CD4-positive, alpha-beta T cell treated with Interferon alpha-2 for 1 hour (primary cell): Measurements from ENCODE around the gene CERT1.
"Not testable (repeated sequence)": the region's sequence is repeated elsewhere in the genome, so short reads cannot be mapped to it uniquely, and the experiment has no call there.

Experiments
- DNase-seq, 2 donors: peaks; one replicate each; pipeline ENCODE4 v3.0.0-alpha.2; 2020 to 2022

CERT1 gene

DNA sequence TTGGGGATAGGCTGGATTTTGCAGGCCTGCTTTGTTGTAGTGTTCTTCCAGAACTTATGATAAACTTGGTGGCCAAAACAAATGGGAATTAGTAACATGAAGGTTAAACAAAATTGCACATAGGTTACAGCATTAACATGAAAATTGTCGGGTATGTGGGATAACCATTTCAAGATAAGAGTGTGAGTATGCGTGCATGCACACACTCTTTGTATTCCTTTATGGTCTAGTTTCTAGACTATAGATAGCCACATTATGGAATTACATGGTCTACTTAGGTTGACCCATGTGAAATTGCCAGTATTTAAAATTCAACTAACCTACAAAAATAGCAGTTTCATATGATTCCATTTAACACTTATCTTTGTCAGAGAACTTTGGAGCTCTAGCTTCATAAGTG, 173.0 kb downstream of the CERT1 start:
- no peak for DNase-seq

DNA sequence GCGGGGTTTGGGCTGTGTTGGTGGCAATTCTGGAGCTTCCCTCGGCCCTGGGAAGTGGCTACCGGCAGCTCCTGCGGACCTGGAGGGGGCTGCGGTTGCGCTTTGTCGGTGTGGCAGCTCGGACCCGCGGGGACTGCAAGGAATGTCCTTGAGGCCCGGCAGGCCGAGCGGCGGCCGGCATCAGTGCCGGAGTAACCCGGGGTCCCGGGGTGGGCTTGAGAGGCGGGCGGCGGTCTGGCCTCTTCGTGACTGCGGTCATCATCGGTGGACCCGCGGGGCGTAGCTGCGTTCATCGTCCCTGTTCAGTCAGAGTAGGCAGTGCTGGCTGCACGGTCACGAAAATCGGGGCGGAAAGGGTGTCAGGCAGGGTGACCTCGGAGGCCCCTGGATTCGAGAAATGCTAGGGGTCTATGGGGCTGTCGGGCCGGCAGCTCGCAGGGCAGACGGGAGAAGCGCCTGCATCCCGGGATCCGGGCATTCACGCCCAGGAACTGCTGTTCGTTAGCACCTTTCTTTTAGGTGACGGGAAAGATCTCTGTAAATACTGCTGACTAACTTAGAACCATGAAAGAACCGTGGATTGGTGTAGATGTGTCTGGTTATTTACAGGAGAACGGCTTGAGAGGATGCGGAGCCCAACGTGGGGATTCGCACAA, 173.9 kb downstream of the CERT1 start:
- peak in 1 of 2 donors; percentile 29 for DNase-seq

DNA sequence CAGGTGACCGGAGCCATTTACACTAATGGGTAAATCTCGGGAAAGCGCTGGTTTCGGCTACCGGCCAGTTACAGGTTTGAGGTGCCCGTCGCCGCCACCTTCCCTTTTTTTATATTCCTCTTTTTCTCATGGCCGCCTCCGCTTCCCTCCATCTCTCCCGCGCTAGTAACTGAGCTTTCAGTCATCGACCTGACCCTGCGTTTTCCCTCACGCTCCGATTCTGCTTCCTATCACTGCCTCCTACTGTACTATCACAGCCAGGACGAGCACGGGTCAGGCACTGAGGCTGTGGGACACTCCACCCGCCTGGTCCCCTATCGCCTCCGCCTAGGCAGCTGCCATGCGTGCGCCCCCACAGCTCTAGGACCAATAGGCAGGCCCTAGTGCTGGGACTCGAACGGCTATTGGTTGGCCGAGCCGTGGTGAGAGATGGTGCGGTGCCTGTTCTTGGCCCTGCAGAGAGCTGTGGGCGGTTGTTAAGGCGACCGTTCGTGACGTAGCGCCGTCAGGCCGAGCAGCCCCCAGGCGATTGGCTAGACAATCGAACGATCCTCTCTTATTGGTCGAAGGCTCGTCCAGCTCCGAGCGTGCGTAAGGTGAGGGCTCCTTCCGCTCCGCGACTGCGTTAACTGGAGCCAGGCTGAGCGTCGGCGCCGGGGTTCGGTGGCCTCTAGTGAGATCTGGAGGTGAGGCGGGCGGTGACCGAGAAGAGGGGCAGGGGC, 174.7 kb downstream of the CERT1 start, which contains the start of gene HMGCR:
Gene HMGCR, plus strand, starts transcription at position 606 of the 722 bp plus-strand sequence. CDS start 5,386 bp downstream, outside the sequence.
- DNase-seq: peak; percentile 98

DNA sequence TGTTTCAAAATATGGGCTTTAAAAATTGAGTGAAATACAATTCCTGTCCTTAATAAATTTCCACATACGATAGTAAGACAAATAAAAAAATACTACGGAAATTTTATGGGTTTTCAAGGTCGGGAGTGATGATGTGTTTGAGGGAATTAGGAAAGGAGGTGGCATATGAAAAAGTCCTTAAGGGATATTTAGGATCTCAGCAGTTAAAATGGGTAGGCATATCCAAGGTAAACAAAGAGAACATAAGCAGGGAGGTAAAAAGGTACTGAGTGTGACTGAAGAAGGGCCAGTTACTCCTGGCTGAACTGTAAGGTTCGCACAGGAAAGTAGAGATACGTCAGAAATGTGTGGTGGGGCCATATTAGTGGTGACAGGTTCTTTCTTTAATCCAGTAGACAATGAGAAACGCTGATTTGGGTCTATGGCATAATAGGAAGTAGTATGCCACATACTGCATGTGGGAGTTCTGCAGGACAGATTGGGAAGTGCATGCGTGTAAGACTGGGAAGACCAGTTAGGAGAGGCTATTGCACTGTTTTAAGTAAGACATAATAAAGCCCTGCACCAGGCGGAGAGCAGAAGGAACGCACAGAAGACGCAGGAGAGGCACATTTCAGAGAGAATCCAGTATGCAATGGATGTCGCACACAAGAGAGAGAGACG, 175.3 kb downstream of the CERT1 start:
- peak in 1 of 2 donors; percentile 36 for DNase-seq

DNA sequence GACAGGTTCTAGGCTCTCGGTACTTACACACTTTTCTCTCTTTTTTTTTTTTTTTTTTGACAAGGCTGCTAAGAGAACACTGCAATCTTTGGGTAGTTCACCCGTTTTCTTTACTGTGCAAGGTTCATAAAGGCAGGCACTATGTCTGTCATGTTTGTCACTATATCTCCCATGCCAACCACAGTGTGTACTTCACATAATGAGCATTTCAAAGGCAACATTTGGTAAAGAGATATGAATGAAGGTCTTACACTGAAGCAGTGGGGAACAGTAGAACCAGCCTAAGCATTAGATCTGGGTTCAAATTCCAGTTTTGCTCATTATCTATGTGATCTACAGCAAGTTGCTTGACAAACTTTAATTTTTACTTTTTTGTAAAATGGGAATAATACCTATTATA, 175.9 kb downstream of the CERT1 start:
- no peak for DNase-seq

DNA sequence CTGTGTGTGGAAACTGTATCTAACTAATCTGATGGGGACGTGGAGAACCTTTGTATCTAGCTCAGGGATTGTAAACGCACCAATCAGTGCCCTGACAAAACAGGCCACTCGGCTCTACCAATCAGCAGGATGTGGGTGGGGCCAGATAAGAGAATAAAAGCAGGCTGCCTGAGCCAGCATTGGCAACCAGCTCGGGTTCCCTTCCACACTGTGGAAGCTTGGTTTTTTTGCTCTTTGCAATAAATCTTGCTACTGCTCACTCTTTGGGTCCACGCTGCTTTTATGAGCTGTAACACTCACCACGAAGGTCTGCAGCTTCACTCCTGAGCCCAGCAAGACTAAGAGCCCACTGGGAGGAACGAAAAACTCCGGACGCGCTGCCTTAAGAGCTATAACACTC, 177.0 kb downstream of the CERT1 start:
- DNase-seq: not testable (repeated sequence)

DNA sequence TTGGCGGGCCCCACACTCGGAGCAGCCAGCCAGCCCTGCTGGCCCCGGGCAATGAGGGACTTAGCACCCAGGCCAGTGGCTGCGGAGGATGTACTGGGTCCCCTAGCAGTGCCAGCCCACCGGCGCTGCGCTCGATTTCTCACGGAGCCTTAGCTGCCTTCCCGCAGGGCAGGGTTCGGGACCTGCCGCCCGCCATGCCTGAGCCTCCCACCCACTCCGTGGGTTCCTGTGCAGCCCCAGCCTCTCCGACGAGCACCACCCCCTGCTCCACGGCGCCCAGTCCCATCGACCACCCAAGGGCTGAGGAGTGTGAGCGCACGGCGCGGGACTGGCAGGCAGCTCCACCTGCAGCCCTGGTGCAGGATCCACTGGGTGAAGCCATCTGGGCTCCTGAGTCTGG, 177.7 kb downstream of the CERT1 start:
- not testable (repeated sequence) for DNase-seq

DNA sequence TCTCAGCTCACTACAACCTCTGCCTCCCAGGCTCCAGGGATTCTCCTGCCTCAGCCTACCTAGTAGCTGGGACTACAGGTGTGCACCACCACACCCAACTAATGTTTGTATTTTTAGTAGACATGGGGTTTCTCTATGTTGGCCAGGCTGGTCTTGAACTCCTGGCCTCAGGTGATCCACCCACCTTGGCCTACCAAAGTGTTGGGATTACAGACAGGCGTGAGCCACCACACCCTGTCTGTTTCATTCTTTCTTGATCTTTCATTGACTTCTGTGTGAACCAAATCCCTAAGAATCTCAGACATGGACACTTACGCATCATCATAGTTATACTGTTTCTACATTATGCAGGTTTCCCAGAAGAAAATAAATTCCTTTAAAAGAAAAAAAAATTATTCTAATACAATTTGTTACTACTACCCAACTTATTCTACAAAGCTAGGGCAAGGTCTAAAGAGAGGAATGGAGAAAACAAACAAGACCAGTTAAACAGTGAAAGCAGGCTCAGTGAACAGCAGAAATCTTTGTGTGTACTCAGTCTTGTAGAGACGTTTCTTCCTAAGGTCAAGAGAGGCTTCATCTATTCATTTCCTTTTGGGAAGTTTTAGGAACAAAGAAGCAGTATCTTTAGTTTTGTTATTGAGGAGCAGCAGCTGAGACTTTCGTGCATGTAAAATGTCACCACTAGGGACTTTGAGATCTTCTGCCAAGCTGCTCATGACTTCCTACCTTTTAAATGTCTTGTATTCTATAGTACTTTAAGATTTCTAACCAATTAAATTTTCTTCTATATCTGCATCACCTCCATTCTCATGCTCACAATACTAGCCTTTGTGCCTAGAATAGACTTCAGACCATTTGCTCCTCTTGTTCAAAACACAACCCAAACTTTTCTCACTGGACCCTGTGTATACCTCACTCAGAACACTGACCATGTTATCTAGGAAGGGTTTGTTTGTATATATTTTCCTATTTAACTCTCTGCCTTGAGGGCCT, 180.0 kb downstream of the CERT1 start:
- DNase-seq: no peak

DNA sequence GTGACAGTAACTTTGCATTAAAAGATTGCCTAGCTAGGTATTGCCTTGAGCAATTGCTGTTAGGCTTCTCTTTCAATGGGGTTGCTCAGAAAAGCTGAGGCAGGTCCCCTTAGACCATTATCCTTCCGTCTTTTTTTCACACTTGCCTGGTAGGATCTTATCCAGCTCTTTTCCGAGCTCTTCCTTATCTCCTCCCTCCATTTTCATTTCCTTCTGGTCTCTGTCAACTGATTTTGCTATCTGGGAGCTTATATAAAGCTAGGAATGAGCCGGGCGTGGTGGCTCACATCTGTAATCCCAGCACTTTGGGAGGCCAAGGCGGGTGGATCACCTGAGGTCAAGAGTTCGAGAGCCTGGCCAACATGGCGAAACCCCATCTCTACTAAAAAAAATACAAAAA, 181.0 kb downstream of the CERT1 start:
- no peak for DNase-seq
